ENCODE results near the gene FBXO17. TPM values are rescaled to one million over a fixed set of nuclear protein-coding genes. Genes with fewer than 3 reads are reported as not detected.

The FBXO17 gene
- total and polyA plus RNA-seq, 4 donors = 19.7 to 31.9 (median 23.4) TPM

DNA sequence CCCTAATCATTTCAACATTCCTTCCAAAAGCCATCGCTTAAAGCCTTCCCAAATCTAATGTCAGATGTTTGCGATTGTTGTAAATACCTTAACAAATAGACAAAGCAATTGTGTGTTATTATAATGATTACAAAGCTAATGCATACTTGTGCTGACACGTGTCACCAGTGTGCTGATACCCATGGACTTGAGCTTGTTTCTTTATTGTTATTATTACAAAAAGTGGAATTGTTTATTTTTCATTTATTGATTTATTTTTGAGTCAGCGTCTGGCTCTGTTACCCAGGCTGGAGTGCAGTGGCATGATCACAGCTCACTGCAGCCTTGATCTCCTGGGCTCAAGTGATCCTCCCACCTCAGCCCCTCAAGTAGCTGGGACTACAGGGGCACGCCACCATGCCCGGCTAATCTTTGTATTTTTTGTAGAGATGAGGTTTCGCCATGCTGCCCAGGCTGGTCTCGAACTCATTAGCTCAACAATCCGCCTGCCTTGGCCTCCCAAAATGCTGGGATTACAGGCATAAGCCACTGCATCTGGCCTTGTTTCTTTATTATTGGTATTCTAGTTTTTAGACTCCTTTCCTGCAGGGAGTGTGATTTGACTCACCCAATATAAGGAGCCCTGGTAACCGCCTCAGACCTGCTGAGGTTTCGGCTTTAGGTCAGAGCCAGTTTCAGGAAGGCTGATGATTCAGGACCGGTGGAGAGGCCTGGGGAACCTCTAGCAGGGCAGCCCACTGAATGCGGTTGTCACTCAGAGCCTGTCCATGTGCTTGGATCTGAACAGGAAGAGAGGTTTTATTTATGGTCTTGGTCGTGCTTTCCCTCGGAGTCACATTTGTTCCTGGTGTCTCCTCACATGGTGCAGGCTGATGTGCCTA lies 2.1 kb upstream of the FBXO17 start:
- no peak for TF ChIP-seq JUND (IDR thresholded peaks at IDR 0.05)
- TF ChIP-seq FOXA1 (IDR thresholded peaks at IDR 0.05) = no peak
- peak in 1 of 2 donors; percentile 15 for TF ChIP-seq HNF4A (conservative IDR thresholded peaks at IDR 0.05)
- no peak overlapping the region for H3K4me3 ChIP-seq (ENCODE audit: low read depth in 1 of 3, low read length in 3 of 3)
- H3K9ac ChIP-seq (ENCODE audit: low read depth in 1 of 2, low read length in 2 of 2) = no peak overlapping the region
- H3K27ac ChIP-seq (ENCODE audit: low read depth in 1 of 2, low read length in 2 of 2) = peak overlapping the region; percentile 88 to 91
- 64% methylated on average over 15 of the region's 15 CpGs for WGBS
- no peak for DNase-seq (ENCODE audit: low spot score)
- H3K4me1 ChIP-seq (ENCODE audit: control insufficient read depth in 4 of 4, insufficient read depth in 4 of 4, low read length in 3 of 4) = peaks cover 9 to 44% (median 27%) of the 10 kb centered on the region in 4 donors
- peaks cover 0 to 3% (median 0%) of the 10 kb centered on the region in 4 donors for H3K9me3 ChIP-seq (ENCODE audit: control insufficient read depth in 4 of 4, low read length in 3 of 4)
- no peaks in the 10 kb centered on the region for H3K27me3 ChIP-seq (ENCODE audit: control insufficient read depth in 4 of 4, insufficient read depth in 4 of 4, low read length in 3 of 4)
- H3K36me3 ChIP-seq (ENCODE audit: control insufficient read depth in 4 of 4, insufficient read depth in 3 of 4, low read depth in 1 of 4, low read length in 3 of 4) = no peaks in the 10 kb centered on the region

DNA sequence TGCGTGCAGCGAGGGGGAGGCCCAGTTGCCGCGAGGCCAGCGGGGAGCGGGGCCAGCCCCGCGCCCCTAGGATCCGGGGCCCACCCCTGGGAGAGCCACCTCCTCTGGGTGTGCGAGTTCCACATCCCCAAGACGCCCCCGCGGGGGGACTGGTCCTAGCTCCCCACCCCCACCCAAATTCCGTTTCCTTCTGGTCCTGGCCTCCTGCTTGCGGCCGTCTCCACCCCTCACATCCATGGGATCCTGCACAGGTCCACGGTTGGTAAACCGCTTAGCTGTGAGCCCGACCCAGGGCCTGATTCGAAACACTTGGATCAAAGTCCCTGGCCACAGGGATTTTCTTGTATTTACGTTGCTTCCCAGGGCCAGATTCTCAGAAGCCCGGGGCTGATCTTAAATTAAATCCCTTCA lies 324 bp upstream of the FBXO17 start:
- H3K27me3 ChIP-seq (ENCODE audit: control insufficient read depth in 4 of 4, insufficient read depth in 4 of 4, low read length in 3 of 4) = no peaks in the 10 kb centered on the region
- WGBS = 4% methylated on average over 22 of the region's 22 CpGs
- peak overlapping the region; percentile 88 to 91 for H3K27ac ChIP-seq (ENCODE audit: low read depth in 1 of 2, low read length in 2 of 2)
- no peaks in the 10 kb centered on the region for H3K36me3 ChIP-seq (ENCODE audit: control insufficient read depth in 4 of 4, insufficient read depth in 3 of 4, low read depth in 1 of 4, low read length in 3 of 4)
- H3K9ac ChIP-seq (ENCODE audit: low read depth in 1 of 2, low read length in 2 of 2) = peak overlapping the region; percentile 47 to 76
- peaks cover 7 to 39% (median 22%) of the 10 kb centered on the region in 4 donors for H3K4me1 ChIP-seq (ENCODE audit: control insufficient read depth in 4 of 4, insufficient read depth in 4 of 4, low read length in 3 of 4)
- DNase-seq (ENCODE audit: low spot score) = no peak
- TF ChIP-seq, protein P1, sequence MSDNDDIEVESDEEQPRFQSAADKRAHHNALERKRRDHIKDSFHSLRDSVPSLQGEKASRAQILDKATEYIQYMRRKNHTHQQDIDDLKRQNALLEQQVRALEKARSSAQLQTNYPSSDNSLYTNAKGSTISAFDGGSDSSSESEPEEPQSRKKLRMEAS (IDR thresholded peaks at IDR 0.05) = no peak
- TF ChIP-seq EGR1 (IDR thresholded peaks at IDR 0.05; ENCODE audit: low read depth in 2 of 2) (no peak), HNF4G (IDR thresholded peaks at IDR 0.05) (no peak), YY1 (IDR thresholded peaks at IDR 0.05) (no peak), RAD21 (IDR thresholded peaks at IDR 0.05) (no peak), GABPA (IDR thresholded peaks at IDR 0.05 in 1 of 2, conservative IDR thresholded peaks at IDR 0.05 in 1 of 2) (no peak), HNF4A (conservative IDR thresholded peaks at IDR 0.05) (no peak), JUND (IDR thresholded peaks at IDR 0.05) (no peak)
- TF ChIP-seq, protein P2, sequence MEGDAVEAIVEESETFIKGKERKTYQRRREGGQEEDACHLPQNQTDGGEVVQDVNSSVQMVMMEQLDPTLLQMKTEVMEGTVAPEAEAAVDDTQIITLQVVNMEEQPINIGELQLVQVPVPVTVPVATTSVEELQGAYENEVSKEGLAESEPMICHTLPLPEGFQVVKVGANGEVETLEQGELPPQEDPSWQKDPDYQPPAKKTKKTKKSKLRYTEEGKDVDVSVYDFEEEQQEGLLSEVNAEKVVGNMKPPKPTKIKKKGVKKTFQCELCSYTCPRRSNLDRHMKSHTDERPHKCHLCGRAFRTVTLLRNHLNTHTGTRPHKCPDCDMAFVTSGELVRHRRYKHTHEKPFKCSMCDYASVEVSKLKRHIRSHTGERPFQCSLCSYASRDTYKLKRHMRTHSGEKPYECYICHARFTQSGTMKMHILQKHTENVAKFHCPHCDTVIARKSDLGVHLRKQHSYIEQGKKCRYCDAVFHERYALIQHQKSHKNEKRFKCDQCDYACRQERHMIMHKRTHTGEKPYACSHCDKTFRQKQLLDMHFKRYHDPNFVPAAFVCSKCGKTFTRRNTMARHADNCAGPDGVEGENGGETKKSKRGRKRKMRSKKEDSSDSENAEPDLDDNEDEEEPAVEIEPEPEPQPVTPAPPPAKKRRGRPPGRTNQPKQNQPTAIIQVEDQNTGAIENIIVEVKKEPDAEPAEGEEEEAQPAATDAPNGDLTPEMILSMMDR (IDR thresholded peaks at IDR 0.05; ENCODE audit: low read depth, low read length, missing input control) = no peak
- TF ChIP-seq, protein P3, sequence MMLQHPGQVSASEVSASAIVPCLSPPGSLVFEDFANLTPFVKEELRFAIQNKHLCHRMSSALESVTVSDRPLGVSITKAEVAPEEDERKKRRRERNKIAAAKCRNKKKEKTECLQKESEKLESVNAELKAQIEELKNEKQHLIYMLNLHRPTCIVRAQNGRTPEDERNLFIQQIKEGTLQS (IDR thresholded peaks at IDR 0.05) = no peak
- TF ChIP-seq, protein P4, sequence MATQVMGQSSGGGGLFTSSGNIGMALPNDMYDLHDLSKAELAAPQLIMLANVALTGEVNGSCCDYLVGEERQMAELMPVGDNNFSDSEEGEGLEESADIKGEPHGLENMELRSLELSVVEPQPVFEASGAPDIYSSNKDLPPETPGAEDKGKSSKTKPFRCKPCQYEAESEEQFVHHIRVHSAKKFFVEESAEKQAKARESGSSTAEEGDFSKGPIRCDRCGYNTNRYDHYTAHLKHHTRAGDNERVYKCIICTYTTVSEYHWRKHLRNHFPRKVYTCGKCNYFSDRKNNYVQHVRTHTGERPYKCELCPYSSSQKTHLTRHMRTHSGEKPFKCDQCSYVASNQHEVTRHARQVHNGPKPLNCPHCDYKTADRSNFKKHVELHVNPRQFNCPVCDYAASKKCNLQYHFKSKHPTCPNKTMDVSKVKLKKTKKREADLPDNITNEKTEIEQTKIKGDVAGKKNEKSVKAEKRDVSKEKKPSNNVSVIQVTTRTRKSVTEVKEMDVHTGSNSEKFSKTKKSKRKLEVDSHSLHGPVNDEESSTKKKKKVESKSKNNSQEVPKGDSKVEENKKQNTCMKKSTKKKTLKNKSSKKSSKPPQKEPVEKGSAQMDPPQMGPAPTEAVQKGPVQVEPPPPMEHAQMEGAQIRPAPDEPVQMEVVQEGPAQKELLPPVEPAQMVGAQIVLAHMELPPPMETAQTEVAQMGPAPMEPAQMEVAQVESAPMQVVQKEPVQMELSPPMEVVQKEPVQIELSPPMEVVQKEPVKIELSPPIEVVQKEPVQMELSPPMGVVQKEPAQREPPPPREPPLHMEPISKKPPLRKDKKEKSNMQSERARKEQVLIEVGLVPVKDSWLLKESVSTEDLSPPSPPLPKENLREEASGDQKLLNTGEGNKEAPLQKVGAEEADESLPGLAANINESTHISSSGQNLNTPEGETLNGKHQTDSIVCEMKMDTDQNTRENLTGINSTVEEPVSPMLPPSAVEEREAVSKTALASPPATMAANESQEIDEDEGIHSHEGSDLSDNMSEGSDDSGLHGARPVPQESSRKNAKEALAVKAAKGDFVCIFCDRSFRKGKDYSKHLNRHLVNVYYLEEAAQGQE (IDR thresholded peaks at IDR 0.05) = no peak
- peak overlapping the region; percentile 11 to 72 (median 35) for H3K4me3 ChIP-seq (ENCODE audit: low read depth in 1 of 3, low read length in 3 of 3)
- peaks cover 0 to 3% (median 0%) of the 10 kb centered on the region in 4 donors for H3K9me3 ChIP-seq (ENCODE audit: control insufficient read depth in 4 of 4, low read length in 3 of 4)
